WI38 (cell line): ENCODE measurements around the gene USP36.
A peak's percentile ranks its signal among the peaks of the same experiment; 100 is the strongest.

Source experiments
- H3K4me3 ChIP-seq: 2 replicates; pipeline ENCODE4 v1.5.1; 2011; ENCODE audit warnings: low read depth, mild to moderate bottlenecking, control low read depth, low read length
- CTCF ChIP-seq: IDR thresholded peaks from 2 replicates; pipeline ENCODE4 v1.5.1; 2012; ENCODE audit warnings: low read depth, mild to moderate bottlenecking, control low read depth, low read length

USP36 gene

GRCh38 chr17:78802008-78802407 is 38.6 kb downstream of the USP36 start:
- H3K4me3 ChIP-seq, result no peak overlapping the region
- no peak for TF ChIP-seq CTCF

- no peak overlapping the region for H3K4me3 ChIP-seq
- no peak for TF ChIP-seq CTCF
These were observed 40.3 kb downstream of the USP36 start for GRCh38 chr17:78800132-78800931.

GRCh38 chr17:78798695-78799559 is 41.7 kb downstream of the USP36 start:
- H3K4me3 ChIP-seq, result no peak overlapping the region
- TF ChIP-seq CTCF, result peak; percentile 8

- no peak for TF ChIP-seq CTCF
- no peak overlapping the region for H3K4me3 ChIP-seq
These were observed 42.7 kb downstream of the USP36 start for GRCh38 chr17:78797691-78798585.

GRCh38 chr17:78797213-78797612 is 43.4 kb downstream of the USP36 start:
- no peak for TF ChIP-seq CTCF
- H3K4me3 ChIP-seq, result no peak overlapping the region

- TF ChIP-seq CTCF, result no peak
- no peak overlapping the region for H3K4me3 ChIP-seq
These were observed 44.1 kb downstream of the USP36 start for GRCh38 chr17:78796517-78796900.
